GM21619 (cell line): ENCODE results near the gene NAA11.

Experiments
- ATAC-seq: cut with Tn5 transposase; IDR thresholded peaks from one replicate; pipeline ENCODE4 v1.9.1; 2021; ENCODE audit not compliant: unreplicated experiment

The NAA11 gene

DNA sequence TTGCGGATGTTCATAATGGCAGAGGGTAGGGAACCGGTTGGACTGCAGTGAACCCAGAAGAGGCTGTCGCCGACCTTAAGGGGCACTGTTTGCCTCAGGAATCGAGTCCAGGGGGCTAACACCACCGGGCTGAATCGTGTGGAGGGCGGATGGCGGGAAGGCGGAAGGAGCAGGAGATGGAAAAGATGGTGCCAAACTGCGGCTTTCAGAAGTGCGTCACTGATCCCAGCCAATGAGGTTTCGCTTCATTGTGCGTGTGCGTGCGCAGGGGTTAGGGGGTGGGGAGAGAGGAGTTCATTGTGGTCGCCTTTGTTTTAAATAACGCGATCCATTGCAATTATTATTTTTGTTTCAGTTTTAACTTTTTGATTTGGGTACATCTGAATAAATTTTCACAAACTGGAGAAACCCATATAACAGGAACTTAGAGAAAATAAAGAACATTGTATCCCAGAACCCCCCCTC is at the start of gene NAA11:
Gene NAA11, minus strand, starts transcription at position 198 of the 465 bp plus-strand sequence. Its CDS starts 184 bp downstream, at position 14.
- no peak for ATAC-seq

DNA sequence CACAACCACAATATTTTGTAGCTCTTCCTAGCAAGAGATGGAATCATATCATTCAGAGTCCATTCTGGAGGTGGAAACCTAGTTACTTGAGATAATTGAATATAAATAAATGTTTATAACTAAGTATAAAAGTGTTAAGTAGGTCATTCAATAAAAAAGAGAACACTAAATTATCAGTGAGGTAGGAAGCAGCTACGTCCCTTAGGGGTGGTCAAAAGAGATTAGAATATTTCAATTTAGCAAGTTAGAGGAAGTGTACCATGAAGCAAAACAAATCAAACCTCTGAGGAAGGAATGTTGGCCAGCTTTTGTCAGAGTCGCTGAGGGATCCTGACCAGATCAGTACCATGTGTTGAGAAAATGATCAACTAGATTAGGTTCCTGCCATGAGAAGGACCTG is 44.2 kb upstream of the NAA11 start:
- no peak for ATAC-seq

DNA sequence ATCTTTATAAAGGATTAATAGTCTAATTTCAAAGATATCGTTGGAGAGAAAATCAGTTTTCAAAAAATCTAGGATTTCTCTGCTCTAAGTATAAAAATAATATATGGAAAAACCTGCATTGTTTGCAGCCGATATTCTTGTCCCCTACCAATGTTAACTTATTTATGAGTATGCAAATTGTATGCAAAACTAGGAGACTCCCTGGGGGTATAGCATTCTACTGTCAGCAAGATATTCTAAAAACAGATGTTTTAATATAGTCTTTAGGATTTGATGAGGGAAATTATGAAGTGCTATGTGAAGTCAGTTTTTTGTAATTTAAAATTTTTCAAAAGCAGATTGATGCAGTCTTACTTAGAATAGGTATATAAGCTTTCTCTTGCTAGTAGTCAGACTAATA is 41.2 kb upstream of the NAA11 start:
- ATAC-seq: no peak

DNA sequence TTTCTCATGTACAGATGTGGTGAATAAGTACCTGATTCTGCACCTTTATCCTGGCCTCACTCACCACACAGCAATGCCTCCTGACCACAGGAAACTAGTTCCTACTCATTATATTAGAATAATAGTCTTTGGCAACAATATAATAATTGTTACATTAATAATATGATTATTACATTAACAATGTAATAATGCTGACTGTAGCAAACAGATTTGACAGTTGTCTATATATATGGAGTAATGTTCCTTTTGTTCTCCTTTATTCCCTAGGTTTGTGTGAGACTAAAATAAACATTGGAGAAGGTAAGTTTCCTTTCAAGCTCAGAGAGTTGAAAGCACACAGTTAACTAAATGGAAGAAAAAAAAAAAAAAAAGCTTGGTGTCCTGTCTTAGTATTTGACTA is 40.6 kb upstream of the NAA11 start:
- no peak for ATAC-seq

DNA sequence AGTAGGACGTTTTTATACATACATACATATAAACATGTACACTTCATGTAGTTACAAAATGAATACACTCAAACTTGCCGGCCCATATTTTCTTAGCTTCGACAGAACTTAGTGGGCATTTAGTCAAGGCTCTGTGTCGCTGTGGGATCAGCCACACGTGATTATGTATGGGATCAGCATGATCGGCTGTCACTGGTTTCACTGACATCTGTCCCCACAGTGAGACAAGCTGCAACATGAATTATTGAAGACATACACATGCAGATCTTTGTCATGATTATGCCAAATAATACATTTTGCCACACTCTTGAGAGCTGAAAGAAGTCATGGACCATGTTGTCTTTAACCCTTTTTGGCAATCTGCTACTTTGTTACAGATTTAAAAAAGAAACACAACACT is 38.2 kb upstream of the NAA11 start:
- ATAC-seq: no peak

DNA sequence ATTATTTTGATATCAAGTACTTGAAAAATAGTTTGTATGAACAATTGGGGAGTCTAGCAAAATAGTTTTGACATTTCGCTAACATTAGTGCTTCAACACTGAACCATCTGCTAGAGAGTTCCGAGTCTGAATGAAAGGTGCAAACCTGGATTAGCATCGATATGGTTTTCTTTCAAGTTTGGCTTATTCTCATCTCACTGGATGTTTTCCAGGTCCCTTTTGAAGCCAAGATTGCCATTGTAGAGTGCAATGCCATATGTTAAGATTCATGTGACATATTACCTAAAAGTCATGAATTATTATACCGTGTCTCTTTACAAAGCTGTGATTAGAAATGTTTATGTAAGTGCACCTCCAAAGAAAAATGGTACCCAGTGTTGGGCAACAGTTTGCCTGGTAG is 36.8 kb upstream of the NAA11 start:
- ATAC-seq: no peak

DNA sequence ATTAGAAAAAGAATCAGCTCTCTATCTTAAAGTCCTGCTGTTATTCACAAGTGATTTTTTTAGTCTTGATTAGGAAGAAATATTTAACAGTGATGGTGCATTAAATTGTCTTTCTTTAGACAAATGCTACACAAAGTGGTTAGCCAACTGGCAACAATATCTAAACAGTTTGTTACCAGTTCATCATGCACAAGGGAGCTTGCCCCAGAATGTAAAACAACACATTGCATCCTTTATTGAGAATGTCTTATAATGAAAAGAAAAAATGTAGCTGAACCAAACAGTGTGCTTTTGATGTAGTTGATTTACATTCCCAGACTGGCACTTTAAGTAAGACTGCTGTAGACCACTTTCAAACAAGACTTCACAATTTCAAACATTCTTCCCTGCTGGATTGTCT is 34.1 kb upstream of the NAA11 start:
- no peak for ATAC-seq

DNA sequence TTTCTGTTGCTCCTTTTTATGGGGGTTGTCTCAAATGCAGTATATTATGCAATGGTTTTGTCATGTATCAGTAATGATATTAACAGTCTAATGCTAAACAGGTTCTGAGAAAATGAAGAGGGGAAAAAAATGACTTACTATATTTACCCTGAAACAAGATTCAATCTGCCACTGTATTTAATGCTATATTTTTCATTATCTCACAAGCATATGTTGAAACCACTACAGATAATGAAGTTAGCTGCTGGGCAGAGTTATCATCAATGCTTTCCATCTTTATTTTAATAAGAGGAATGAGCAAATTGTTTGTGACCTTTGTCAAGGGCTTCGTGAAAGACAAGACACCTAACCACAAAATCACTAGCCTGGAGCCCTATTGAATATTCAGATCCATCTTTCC is 32.6 kb upstream of the NAA11 start:
- ATAC-seq: no peak

DNA sequence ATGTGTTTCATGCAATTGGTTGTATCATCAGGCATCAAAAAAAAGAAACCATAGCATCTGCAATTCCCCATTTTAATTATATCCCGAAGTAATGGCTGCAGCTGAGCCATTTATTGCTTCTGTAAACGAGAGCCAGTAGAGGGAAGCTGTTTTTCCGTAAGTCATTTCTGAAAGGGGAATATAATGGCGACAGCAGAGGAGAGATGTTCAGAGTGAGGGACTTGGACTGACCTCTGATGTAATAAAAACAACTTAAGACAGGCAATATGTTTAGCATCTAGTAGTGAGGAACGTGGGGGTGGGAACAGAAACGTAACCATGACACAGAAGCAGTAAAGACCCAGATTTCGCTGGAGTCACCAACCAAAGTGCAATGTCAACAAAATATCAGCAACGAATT is 31.5 kb upstream of the NAA11 start:
- ATAC-seq: no peak

DNA sequence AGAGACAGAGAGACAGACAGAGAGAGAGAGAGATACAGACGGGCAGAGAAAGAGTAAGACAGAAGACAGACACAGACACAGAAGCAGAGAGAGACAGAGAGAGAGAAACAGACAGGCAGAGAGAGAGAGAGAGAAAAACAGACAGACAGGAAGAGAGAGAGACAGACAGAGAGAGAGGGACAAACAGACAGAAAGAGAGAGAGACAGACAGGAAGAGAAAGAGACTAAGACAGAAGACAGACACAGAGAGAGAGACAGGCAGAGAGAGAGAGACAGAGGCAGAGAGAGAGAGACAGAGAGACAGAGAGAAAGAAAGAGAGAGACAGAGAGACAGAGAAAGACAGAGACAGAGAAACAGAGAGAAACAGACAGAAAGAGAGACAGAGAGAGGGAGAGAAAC is 27.2 kb upstream of the NAA11 start:
- ATAC-seq: no peak

DNA sequence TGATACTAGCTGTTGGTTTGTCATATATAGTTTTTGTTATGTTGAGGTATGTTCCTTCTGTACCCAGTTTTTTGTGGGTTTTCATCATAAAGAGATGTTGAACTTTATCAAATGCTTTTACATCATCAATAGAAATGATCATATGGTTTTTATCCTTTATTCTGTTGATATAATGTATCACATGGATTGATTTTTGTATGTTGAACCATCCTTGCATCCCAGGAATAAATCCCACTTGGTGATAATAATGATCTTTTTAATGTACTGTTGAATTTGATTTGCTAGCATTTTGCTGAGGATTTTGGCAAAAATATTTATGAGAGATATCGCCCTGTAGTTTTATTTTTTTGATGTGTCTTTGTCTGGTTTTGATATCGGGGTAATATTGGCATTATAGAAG is 22.5 kb upstream of the NAA11 start:
- no peak for ATAC-seq

DNA sequence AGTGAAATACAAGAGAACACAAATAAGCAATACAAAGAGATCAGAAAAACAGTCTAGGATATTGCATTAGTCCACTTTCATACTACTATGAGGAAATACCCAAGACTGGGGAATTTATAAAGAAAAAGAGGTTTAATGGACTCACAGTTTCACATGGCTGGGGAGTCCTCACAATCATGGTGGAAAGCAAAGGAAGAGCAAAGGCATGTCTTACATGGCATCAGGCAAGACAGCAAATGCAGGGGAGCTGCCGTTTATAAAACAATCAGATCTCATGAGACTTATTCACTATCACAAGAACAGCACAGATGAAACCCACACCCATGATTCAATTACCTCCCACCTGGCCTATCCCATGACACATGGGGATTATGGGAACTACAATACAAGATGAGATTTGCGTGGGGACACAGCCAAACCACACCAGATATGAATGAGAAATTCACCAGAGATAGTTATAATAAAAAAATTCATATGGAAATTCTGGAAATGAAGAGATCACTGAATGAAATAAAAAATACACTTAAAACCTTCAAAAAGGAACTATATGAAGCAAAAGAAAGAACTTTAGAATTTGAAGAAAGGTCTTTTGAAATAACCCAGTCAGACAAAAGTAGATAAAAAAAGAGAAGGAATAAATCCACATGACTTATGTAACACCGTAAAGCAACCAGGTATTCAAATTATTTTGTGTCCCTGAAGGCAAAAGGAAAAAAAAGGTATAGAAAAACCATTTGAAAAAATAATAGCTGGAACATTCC is 16.2 kb upstream of the NAA11 start:
- no peak for ATAC-seq

DNA sequence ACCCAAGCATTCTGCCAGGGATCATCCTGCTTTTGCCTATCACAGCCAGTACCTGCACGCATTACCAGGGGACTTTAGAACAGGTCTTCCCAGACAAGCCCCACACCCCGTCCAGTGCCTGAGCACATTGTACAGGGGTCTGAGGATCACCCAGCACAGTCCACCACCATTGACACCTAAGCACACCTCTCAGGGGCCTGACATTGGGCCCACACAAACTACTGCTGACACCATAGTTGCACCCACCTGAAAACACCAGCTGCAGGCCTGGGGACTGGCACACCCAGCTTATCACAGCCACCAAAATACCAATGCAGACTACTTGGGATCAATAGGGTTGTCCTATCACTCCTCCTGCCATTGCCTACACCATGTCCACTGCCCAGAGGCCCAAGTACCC is 14.7 kb upstream of the NAA11 start:
- ATAC-seq: no peak

DNA sequence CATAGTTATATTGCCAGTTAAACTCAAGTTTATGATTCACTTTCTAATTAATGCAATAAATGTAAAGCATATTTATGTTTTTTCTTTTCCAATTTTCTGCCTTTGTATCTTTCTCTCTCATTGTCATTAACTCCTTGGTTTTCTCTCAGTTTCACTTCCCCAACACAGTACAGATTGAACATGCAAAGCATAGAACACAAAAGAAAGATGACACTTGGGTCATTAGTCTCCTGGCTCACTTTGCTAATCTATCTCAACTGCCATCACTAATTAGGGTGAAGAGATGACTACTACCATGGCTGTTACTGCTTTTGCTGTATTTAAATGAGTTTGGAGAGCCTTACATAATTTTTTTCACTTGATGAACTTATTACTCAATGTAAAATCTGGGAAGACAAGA is 12.3 kb upstream of the NAA11 start:
- ATAC-seq: no peak

DNA sequence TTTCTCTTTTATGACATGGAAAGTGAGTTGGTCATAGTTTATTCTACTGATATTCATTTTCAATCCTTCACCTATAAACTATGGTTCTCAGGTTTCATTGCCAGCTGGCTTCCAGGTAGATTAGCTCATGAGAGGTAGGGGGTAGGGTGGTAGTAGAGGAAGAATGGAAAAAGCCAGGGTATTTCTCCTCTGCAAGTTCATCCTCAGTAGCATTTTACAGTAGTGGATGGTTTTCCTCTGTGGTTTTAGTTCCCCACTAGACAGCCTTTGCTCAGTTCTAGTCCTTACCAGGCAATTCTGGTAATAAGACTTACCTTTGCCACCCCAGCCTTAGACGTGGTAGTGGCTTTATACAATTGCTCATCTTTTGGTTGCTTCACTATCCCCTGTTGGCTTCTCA is 8.9 kb upstream of the NAA11 start:
- no peak for ATAC-seq

DNA sequence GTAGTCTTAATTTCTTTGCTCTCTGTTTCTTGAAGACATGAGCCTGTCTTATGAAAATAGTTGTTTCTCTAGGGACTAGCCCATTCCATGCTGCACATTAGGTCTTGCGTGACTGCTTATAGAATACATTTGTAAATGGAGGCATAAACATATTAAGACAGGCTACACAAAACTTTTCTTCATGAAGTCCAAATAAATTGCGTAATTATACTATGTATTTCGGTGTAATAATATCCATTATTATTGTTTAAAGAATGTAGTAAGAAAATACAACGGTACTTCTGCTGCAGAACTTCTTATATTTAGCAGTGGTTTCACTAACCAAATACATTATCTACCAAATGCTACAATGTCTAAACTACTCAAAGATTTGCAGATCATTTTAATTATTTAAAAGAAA is 8.5 kb upstream of the NAA11 start:
- ATAC-seq: no peak

DNA sequence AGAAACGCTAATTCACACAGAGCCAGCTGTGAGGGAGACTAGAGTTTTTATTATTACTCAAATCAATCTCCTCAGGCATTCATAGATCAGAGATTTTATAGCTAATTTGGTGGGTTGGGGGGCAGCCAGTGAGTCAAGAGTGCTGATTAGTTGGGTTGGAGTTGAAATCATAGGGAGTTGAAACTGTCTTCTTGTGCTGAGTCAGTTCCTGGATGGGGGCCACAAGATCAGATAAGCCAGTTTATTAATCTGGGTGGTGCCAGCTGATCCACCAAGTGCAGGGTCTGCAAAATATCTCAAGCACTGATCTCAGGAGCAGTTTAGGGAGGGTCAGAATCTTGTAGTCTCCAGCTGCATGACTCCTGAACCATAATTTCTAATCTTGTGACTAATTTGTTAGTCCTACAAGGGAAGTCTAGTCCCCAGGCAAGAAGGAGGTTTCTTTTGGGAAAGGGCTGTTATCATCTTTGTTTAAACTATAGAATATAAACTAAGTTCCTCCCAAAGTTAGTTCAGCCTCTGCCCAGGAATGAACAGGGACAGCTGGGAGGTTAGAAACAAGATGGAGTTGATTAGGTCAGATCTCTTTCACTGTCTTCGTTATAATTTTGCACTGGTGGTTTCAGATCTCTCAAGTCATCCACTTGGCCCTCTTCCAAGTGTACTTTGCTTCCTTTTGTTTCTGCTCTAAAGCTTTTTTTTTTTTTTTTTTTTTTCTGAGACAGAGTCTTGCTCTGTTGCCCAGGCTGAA is 5.4 kb upstream of the NAA11 start:
- ATAC-seq: no peak

DNA sequence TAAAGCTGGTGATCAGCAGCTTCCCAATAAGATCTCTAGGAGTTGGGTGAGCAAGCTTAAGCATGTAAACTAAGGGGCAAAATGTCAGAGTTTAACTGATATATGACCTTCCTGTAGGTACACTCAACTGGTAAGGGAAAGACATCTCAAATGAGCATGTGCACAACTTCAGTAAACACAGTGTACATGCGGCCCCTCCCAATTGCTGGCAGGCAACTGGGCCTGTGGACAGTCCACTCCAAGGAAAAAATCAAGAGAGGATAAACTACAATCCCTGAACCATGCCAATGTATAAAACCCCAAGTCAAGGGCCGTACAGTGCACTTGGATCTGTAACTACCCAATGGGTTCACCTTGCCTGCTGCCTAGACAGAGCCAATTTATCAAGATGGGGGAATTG is 4.9 kb upstream of the NAA11 start:
- ATAC-seq: no peak

DNA sequence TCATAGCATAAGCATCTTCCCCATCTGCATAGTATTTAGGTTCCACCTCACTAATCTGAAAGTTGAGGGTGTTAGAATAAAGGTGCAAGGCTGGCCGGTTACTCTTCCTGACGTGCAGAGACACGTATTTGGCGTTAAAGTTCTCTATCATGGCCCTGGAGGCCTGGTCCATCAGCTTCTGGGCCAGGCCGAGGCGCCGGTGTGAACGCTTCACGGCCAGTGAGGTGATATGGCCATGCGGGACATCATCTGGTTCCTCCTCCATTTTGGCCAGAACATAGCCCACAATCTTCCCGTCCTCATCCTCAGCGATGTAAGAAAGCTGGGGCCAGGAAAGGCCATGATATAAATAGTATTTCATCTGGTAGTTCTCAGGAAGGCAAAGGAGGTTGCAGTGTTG is 425 bp downstream of the NAA11 start:
- ATAC-seq: no peak

DNA sequence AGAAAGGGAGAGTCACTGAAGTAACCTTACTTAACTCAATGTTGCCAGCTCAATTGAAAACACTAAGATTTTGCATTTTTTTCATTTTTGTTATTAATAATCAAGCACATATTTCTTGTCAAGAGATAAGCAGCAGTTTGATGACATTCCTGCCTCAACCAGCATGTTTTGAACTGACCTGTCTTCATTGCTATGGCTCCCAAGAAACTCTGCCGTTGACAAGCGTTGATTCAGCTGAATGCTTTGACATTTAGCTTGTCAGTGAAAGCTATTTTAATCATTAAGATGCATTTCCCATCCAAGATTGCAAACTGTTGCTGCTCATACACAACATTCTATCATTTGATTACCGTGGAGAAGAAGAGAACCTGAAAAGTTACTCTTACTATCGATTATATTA is 5.9 kb downstream of the NAA11 start:
- ATAC-seq: no peak

DNA sequence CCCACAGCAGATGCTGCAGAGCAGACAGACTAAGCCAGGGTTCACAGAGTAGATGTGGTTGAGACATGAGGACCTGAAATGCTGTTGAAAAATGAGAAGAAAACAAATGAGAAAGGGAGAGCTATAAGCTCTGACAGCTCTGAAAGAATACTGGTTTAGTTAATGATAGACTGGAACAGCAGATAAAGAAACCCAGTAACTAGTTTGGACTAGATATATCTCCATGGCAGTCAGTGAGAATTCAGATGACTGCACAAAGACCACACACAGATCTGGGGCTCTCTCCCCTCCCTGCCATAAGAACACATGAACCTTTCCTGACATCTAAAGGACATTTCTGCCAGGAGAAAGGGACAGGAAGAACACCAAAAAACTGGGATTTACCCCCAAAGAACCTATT is 8.2 kb downstream of the NAA11 start:
- no peak for ATAC-seq

DNA sequence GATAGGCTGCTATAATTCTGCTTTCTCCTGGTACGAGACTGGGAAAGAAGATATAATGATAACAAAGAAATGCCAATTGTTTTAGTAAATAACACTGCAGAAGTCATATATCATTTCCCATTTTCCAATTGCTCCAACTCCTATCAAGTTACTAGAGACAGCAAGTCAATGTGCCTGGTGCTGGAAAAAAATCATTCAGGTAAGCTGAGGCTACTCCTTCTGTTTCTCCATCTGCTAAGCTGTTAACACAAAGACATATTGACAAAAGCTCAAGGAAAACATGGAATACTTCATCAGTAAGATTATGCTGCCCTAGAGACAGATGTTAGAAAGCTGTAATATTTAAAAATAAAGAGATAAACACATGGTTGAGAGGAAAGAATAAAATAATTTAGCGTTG is 10.0 kb downstream of the NAA11 start:
- ATAC-seq: no peak

DNA sequence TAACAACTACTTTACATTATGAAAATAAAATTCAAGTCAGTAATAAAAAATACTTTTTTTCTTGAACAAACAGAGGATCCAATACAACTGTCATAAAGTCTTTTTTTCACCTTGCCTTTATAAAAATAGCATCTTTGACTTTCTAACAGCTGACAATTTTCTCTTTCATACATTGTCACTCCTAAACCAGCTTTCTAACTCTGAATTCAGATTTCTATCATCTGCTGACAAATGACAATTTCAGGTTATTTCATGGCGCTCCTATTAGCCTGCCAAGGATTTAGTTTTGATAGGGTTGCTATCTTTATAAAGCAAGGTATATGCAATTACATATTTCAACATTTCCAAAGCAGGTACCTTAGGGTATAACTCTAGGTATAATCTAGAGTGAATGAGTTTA is 14.6 kb downstream of the NAA11 start:
- ATAC-seq: no peak
